Measurements from ENCODE around the gene RTP2.

RTP2 gene

GRCh38 chr3:187662848-187663409 is 39.4 kb downstream of the RTP2 start:
- TF ChIP-seq CTCF (IDR thresholded peaks at IDR 0.05; ENCODE audit: control insufficient read depth, extremely low read depth, insufficient read depth): no peak
- no peak for DNase-seq (ENCODE audit: low read depth)
- H3K4me3 ChIP-seq (ENCODE audit: low read depth, low read length): no peak overlapping the region

- DNase-seq (ENCODE audit: low read depth): no peak
- H3K4me3 ChIP-seq (ENCODE audit: low read depth, low read length): no peak overlapping the region
- TF ChIP-seq CTCF (IDR thresholded peaks at IDR 0.05; ENCODE audit: control insufficient read depth, extremely low read depth, insufficient read depth): no peak
These were observed 41.1 kb downstream of the RTP2 start for GRCh38 chr3:187661267-187661666.

- TF ChIP-seq CTCF (IDR thresholded peaks at IDR 0.05; ENCODE audit: control insufficient read depth, extremely low read depth, insufficient read depth): no peak
- DNase-seq (ENCODE audit: low read depth): no peak
- no peak overlapping the region for H3K4me3 ChIP-seq (ENCODE audit: low read depth, low read length)
These were observed 51.1 kb downstream of the RTP2 start for GRCh38 chr3:187651282-187651681.
